Mucosa of descending colon (tissue), 3 donors: ENCODE data around the gene TPPP. TPM values are rescaled to one million over a fixed set of nuclear protein-coding genes. Genes with fewer than 3 reads are reported as not detected.
A peak's percentile ranks its signal among the peaks of the same experiment; 100 is the strongest.
"Not testable (repeated sequence)": the region's sequence is repeated elsewhere in the genome, so short reads cannot be mapped to it uniquely, and the experiment has no call there.

Source experiments
- ATAC-seq: fragments of 200-7000 bp; cut with Tn5 transposase; one replicate; pipeline ENCODE4 v1.9.1; 2020; ENCODE audit warnings: mild to moderate bottlenecking, moderate library complexity
- DNase-seq, 3 donors: peaks; one replicate each; pipeline ENCODE4 v3.0.0-alpha.2; 2020
- H3K36me3 ChIP-seq: fragments of 200-600 bp; one replicate; pipeline ENCODE4 v1.8.0; 2021; ENCODE audit warnings: low read depth, mild to moderate bottlenecking
- H3K4me1 ChIP-seq: fragments of 200-600 bp; one replicate; pipeline ENCODE4 v1.8.0; 2021; ENCODE audit warnings: low read depth, mild to moderate bottlenecking
- H3K4me3 ChIP-seq: fragments of 200-600 bp; one replicate; pipeline ENCODE4 v1.8.0; 2021; ENCODE audit warnings: mild to moderate bottlenecking
- H3K9me3 ChIP-seq: fragments of 200-600 bp; one replicate; pipeline ENCODE4 v1.8.0; 2021; ENCODE audit warnings: mild to moderate bottlenecking
- intact Hi-C, 2 donors: fragments of 100-400 bp; cut with DNase I in 1 of 2; cut with micrococcal nuclease in 1 of 2; formaldehyde crosslinking; loops; one replicate each; pipeline versions ENCODE4 v1.11.0 to v1.11.1; 2022; cut with DNase I, micrococcal nuclease
- total RNA-seq, 3 donors: library from RNA; stranded (reverse); fragmentation: NEBNext Ultra II Directional in 2 of 3; extraction: Animal tissue kit (Norgen Biotek cat#: 25700) in 2 of 3; gene quantifications; one replicate each; pipeline versions ENCODE4 v1.2.1 to v1.2.4, GENCODE V29; 2021 to 2023
- donor health status: DM: no; HTN: no; CAD: no; lungs with moderate emphysema.
- donor health status: DM: no; HTN: no; CAD: no.
- donor health status: DM: no; HTN: yes; CAD: no.

TPPP gene
- total RNA-seq, 3 donors from 2014 or later = 2.2 to 18.1 (median 2.2) TPM

GRCh38 chr5:714215-715118, 21.3 kb upstream of the TPPP start:
- ATAC-seq, DNase-seq, H3K9me3 ChIP-seq, H3K4me3 ChIP-seq, H3K36me3 ChIP-seq, H3K4me1 ChIP-seq, intact Hi-C loops: not testable (repeated sequence)

GRCh38 chr5:713686-714085, 20.5 kb upstream of the TPPP start:
- ATAC-seq, intact Hi-C loops, H3K4me3 ChIP-seq, DNase-seq, H3K4me1 ChIP-seq, H3K36me3 ChIP-seq, H3K9me3 ChIP-seq: not testable (repeated sequence)

- intact Hi-C loops, H3K4me3 ChIP-seq, H3K36me3 ChIP-seq, H3K9me3 ChIP-seq, H3K4me1 ChIP-seq, ATAC-seq, DNase-seq: not testable (repeated sequence)
Measured at GRCh38 chr5:708848-709517, 15.8 kb upstream of the TPPP start.

GRCh38 chr5:708374-708773, 15.2 kb upstream of the TPPP start:
- H3K36me3 ChIP-seq, intact Hi-C loops: not testable (repeated sequence)
- peak; percentile 75 for ATAC-seq

GRCh38 chr5:706127-706526, 13.0 kb upstream of the TPPP start:
- DNase-seq, H3K4me1 ChIP-seq, intact Hi-C loops, H3K36me3 ChIP-seq, H3K9me3 ChIP-seq, H3K4me3 ChIP-seq, ATAC-seq: not testable (repeated sequence)

More at GRCh38 chr5:708374-708773, 15.2 kb upstream of the TPPP start:
- H3K9me3 ChIP-seq, H3K4me1 ChIP-seq, DNase-seq, H3K4me3 ChIP-seq: not testable (repeated sequence)

GRCh38 chr5:696753-697702, 3.9 kb upstream of the TPPP start:
- DNase-seq, H3K4me1 ChIP-seq, H3K36me3 ChIP-seq, ATAC-seq, H3K9me3 ChIP-seq, H3K4me3 ChIP-seq, intact Hi-C loops: not testable (repeated sequence)

- H3K9me3 ChIP-seq, intact Hi-C loops, H3K4me3 ChIP-seq, H3K36me3 ChIP-seq, H3K4me1 ChIP-seq, DNase-seq, ATAC-seq: not testable (repeated sequence)
Measured at GRCh38 chr5:696191-696590, 3.0 kb upstream of the TPPP start.

GRCh38 chr5:695475-695874, 2.3 kb upstream of the TPPP start:
- H3K9me3 ChIP-seq, DNase-seq, ATAC-seq, H3K36me3 ChIP-seq, intact Hi-C loops, H3K4me3 ChIP-seq, H3K4me1 ChIP-seq: not testable (repeated sequence)

GRCh38 chr5:694042-694431, 885 bp upstream of the TPPP start:
- H3K9me3 ChIP-seq, intact Hi-C loops, H3K4me1 ChIP-seq, H3K4me3 ChIP-seq, H3K36me3 ChIP-seq: not testable (repeated sequence)
- DNase-seq (peak in 2 of 3 donors; percentile 50 to 51), ATAC-seq (peak; percentile 26)

GRCh38 chr5:692529-693041, 567 bp downstream of the TPPP start:
- H3K36me3 ChIP-seq, intact Hi-C loops, H3K4me3 ChIP-seq, H3K9me3 ChIP-seq, H3K4me1 ChIP-seq: not testable (repeated sequence)
- DNase-seq = peak in 2 of 3 donors; percentile 41 to 46
- peak; percentile 26 for ATAC-seq
